ENCODE results near the gene GPSM1.

GPSM1 gene

DNA sequence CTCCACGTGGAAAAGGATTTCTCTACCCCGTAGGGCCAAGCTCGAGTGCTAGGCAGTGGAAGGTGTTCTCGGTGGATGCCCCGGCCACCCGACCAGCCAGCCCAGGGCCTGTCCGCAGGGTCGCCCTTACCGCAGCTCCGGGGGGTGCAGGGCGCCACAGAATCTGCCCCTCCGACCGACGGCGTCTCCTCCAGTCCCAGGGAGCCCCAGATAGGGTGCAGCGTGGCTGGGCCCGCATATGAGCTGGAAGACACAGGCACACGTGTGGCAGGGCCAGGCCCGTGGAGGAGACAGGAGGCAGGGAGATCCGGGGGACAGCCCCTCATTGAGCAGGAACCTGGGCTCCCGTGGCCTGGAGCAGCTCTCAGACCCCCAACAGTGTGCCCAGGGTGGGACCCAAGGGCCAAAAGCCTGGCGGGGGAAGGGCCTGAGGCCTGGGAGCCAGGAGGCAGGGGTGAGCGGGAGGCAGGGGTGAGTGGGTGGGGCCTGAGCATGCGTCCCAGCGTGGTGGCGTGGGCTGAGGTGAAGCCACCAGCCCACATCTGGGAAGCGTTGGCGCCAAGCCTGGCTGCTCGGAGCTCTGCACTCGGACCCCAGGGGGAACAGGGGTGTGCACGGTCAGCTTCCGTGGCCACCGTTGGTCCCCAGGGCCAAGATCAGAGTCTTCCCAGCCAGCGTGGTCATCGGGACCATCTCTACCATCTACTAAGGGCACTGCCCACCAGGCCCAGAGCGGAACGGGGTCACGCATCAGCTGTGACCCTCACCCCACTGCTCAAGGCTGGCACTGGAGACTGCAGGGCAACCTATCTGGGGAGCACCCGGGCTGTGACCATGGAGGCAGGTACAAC, 45.7 kb upstream of the GPSM1 start:
- TF ChIP-seq, protein P1, sequence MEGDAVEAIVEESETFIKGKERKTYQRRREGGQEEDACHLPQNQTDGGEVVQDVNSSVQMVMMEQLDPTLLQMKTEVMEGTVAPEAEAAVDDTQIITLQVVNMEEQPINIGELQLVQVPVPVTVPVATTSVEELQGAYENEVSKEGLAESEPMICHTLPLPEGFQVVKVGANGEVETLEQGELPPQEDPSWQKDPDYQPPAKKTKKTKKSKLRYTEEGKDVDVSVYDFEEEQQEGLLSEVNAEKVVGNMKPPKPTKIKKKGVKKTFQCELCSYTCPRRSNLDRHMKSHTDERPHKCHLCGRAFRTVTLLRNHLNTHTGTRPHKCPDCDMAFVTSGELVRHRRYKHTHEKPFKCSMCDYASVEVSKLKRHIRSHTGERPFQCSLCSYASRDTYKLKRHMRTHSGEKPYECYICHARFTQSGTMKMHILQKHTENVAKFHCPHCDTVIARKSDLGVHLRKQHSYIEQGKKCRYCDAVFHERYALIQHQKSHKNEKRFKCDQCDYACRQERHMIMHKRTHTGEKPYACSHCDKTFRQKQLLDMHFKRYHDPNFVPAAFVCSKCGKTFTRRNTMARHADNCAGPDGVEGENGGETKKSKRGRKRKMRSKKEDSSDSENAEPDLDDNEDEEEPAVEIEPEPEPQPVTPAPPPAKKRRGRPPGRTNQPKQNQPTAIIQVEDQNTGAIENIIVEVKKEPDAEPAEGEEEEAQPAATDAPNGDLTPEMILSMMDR (IDR thresholded peaks at IDR 0.05; ENCODE audit: low read depth, low read length), result no peak
- H3K4me3 ChIP-seq (replicated peaks in 1 of 2; ENCODE audit: low read depth in 2 of 2, low read length in 2 of 2), result no peak overlapping the region
- DNase-seq (ENCODE audit: low read depth in 2 of 2), result no peak

DNA sequence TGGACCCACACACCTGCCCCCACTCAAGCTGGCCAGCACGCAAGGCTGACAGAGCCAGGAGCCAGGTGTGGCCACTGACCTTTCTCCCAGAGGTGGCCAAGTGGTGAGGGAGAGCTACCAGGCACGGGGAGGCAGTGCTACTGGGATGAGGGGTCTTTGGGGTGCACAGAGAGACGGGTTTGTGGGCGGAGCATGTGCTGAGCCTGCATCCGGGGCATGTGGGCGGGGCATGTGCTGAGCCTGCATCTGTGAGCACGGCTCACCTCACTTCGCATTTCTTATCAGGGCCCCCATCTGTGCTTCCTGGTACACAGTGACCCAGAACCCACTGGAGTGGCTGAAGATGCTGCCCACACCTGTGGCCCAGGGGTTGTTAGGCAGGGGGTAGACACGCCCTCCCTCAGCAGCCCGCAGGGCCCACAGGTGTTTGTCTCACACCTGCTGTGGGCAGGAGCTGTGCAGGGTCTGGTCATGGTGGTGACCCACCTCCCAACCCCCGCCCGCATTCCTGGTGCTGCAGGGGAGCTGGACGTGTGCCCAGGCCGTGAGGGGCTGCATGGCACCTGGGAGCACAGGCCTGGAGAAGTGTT, 45.0 kb upstream of the GPSM1 start:
- no peak overlapping the region for H3K4me3 ChIP-seq (replicated peaks in 1 of 2; ENCODE audit: low read depth in 2 of 2, low read length in 2 of 2)
- DNase-seq (ENCODE audit: low read depth in 2 of 2), result no peak
- TF ChIP-seq, protein P1 (IDR thresholded peaks at IDR 0.05; ENCODE audit: low read depth, low read length), result no peak

DNA sequence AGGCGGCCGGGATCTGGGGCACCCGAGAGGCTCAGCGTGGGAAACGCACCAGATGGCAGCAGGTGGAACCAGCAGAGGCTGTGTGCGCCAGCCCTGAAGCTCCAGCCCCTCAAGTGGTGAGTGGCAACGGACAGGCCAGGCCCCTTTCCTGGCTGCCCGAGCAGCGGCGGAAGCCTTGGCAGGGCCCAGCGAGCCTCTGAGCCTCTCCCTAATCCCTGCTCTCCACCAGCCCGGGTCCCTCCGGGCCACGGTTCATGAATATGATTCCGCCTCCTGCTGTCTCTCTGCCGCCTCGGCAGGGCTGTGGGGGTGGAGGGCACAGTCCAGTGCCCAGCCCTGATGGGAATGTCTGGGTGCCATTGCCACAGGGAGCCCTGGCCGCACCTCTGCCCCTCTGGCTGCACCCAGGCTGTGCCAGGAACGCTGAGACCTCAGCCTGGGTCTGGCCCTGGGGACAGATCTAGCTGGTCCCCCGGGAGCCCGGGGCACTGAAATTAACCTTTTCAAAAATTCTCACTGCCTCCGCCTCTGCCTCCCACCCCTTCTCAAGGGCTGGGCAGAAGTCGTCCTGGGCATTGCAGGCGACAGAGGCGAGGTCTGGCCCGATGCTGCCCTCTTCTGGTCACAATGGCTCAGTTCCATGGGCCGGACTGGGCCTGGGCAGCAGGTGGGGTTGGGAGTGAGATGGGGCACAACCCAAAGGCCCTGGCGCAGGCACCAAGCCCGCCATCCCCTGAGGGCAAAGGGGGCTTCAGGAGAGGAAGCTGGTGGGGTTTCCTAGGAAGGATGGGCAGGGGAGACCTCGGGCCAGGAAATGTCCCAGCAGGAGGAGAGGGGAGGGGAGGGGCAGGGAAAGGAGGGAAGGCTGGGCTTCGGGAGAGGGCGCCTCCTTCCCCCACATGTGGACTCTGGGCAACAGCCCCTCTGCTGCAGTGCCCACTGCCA, 43.8 kb upstream of the GPSM1 start:
- H3K4me3 ChIP-seq (replicated peaks in 1 of 2; ENCODE audit: low read depth in 2 of 2, low read length in 2 of 2), result no peak overlapping the region
- TF ChIP-seq, protein P1 (IDR thresholded peaks at IDR 0.05; ENCODE audit: low read depth, low read length), result peak; percentile 87
- DNase-seq (ENCODE audit: low read depth in 2 of 2), result peak; percentile 73 to 77

DNA sequence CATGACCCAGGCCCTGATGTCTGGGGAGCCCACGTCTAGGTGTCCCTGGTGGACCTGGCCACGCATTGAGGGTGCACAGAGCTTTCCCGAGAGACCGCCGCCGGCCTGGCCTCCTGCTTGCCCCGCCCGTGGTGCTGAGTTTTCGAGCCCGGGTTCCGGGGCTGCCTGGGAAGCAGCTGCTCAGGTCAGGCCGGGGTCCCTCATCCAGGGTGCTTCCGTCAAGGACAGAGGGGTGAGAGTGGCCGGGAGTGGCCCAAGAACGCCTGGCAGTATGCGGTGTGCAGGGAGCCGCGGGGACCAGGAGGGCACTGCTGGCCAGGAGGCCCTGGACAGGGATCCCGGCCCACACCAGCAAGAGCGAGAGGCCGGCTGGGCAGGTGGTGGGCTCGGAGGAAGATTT, 43.0 kb upstream of the GPSM1 start:
- TF ChIP-seq, protein P1 (IDR thresholded peaks at IDR 0.05; ENCODE audit: low read depth, low read length), result no peak
- DNase-seq (ENCODE audit: low read depth in 2 of 2), result no peak
- H3K4me3 ChIP-seq (replicated peaks in 1 of 2; ENCODE audit: low read depth in 2 of 2, low read length in 2 of 2), result no peak overlapping the region

DNA sequence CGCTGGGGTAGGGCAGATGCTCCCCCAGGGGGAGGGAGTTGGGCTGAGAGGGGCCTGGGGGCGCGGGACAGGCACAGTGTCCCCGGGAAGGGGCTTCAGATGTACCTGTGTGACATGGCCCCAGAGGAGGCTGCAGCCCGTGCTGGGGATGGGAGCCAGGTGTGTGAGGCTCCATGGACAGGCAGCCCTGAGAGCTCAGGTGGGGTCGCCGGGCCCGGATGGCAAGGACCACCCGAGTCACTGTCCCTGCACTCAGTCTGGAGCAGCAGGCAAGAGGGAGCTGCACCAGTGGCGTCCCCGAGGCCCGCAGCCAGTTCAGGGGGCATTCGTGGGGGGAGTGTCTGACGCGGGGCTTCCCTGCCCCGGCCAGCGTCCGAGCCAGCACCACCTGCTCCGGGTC, 42.4 kb upstream of the GPSM1 start:
- TF ChIP-seq, protein P1 (IDR thresholded peaks at IDR 0.05; ENCODE audit: low read depth, low read length), result no peak
- no peak for DNase-seq (ENCODE audit: low read depth in 2 of 2)
- H3K4me3 ChIP-seq (replicated peaks in 1 of 2; ENCODE audit: low read depth in 2 of 2, low read length in 2 of 2), result no peak overlapping the region

DNA sequence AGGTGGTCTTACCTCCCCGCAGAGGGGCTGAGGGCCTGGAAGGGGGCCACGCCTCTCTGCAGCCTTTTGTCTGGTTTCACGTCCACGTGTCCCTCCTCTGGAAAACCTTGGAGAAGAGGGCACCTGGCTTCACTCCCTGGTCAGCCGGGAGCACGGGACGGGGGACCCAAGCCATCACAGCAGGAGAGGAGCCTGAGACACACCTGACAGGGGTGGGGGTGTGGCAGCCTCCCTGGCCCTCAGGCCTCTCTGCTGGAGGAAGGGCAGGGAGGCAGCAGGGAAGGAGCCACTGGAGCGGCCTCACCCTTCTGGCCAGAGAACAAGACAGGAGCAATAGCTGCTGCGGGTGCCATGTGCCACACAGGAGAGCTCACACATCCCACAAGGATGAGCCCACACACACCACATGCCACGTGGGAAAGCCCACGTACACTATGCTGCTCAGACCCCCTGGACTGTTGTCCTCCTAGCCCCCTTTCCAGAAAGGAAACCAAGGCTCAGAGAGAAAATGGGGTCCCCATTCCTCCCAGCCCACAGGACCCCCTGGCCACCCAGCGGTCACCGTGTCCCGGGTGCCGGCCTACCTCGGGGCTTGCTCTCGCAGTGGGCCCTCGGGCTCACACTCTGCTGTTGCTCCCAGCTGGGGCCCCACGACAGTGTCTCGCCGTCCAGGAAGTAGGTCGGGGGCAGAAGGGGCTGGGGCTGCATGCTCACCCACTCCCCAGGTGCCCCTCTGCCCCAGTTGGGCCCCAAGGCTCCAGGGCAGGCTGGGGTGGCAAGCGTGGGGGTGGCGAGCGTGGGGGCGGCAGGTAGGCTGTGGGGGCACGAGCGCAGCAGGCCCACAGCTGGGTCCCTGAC, 41.6 kb upstream of the GPSM1 start:
- no peak for DNase-seq (ENCODE audit: low read depth in 2 of 2)
- no peak overlapping the region for H3K4me3 ChIP-seq (replicated peaks in 1 of 2; ENCODE audit: low read depth in 2 of 2, low read length in 2 of 2)
- TF ChIP-seq, protein P1 (IDR thresholded peaks at IDR 0.05; ENCODE audit: low read depth, low read length), result no peak

Data from cardiac fibroblast (primary cell).